OCI-LY7 (cell line): Measurements from ENCODE around the gene VRTN. TPM values are rescaled to one million over a fixed set of nuclear protein-coding genes. Genes with fewer than 3 reads are reported as not detected.

ENCODE experiments used
- Bru-seq: library from RNA; stranded (reverse); fragments of 400-500 nt; gene quantifications from one replicate; lab custom pipeline; 2021; lab: Mats Ljungman, UMichigan
- BruChase-seq, 2 experiments: library from RNA; stranded (reverse); fragments of 400-500 nt; gene quantifications; one replicate each; lab custom pipeline; 2021; lab: Mats Ljungman, UMichigan
- BruUV-seq: library from RNA; stranded (reverse); fragments of 400-500 nt; replicated peaks from 2 replicates; lab custom pipeline; 2021; lab: Mats Ljungman, UMichigan
- CTCF ChIA-PET: fragments of 300-600 bp; sonication (Branson Sonifier 250); formaldehyde crosslinking; loops from one replicate; lab custom pipeline; 2022; ENCODE audit warnings: antibody characterized with exemption; ENCODE audit not compliant: unreplicated experiment; lab: Charles Lee
- POLR2A ChIA-PET: fragments of 300-600 bp; sonication (Branson Sonifier 250); formaldehyde crosslinking; loops from one replicate; lab custom pipeline; 2022; ENCODE audit warnings: antibody characterized with exemption; lab: Charles Lee
- DNase-seq: peaks from one replicate; pipeline ENCODE4 v3.0.0-alpha.2; 2015; ENCODE audit warnings: low spot score
- H2AFZ ChIP-seq: fragments of 200-600 bp; sonication (generic), shearing (Covaris generic); 2 replicates; pipeline ENCODE4 v1.6.1; 2014; ENCODE audit warnings: mild to moderate bottlenecking, antibody characterized with exemption, low read length, moderate library complexity
- H3K27ac ChIP-seq: fragments of 200-600 bp; sonication (generic); 2 replicates; pipeline ENCODE4 v1.5.1; 2014; ENCODE audit warnings: mixed run types, low read depth, mild to moderate bottlenecking, moderate library complexity, low read length, inconsistent platforms; ENCODE audit not compliant: poor library complexity, severe bottlenecking
- H3K36me3 ChIP-seq: fragments of 200-600 bp; sonication (generic); 2 replicates; pipeline ENCODE4 v1.6.1; 2014; ENCODE audit warnings: mild to moderate bottlenecking, antibody characterized with exemption, low read length, moderate library complexity, mixed read lengths; ENCODE audit not compliant: insufficient read depth
- H3K4me1 ChIP-seq: fragments of 200-600 bp; sonication (generic); 2 replicates; pipeline ENCODE4 v1.5.1; 2014; ENCODE audit warnings: mild to moderate bottlenecking, low read length; ENCODE audit not compliant: insufficient read depth, poor library complexity, severe bottlenecking
- H3K4me2 ChIP-seq: fragments of 200-600 bp; sonication (generic); 2 replicates; pipeline ENCODE4 v1.6.1; 2014; ENCODE audit warnings: mild to moderate bottlenecking, low read length
- H3K4me3 ChIP-seq: fragments of 200-600 bp; sonication (generic); 2 replicates; pipeline ENCODE4 v1.5.1; 2014; ENCODE audit warnings: mild to moderate bottlenecking, low read depth, low read length; ENCODE audit not compliant: poor library complexity, severe bottlenecking
- H3K79me2 ChIP-seq: fragments of 200-600 bp; sonication (generic); 2 replicates; pipeline ENCODE4 v1.6.1; 2016; ENCODE audit warnings: low read depth, mild to moderate bottlenecking, low read length, moderate library complexity, mixed read lengths; ENCODE audit not compliant: insufficient read depth
- H3K9me2 ChIP-seq: fragments of 200-600 bp; sonication (generic); 2 replicates; pipeline ENCODE4 v1.6.1; 2016; ENCODE audit warnings: mild to moderate bottlenecking, low read length, mixed read lengths; ENCODE audit not compliant: insufficient read depth
- H3K9me3 ChIP-seq: fragments of 200-600 bp; sonication (generic); 2 replicates; pipeline ENCODE4 v1.6.1; 2014; ENCODE audit warnings: mild to moderate bottlenecking, mixed run types, low read length, mixed read lengths
- H4K20me1 ChIP-seq: fragments of 200-600 bp; sonication (generic); 2 replicates; pipeline ENCODE4 v1.6.1; 2014; ENCODE audit warnings: mild to moderate bottlenecking, antibody characterized with exemption, low read length, moderate library complexity, mixed read lengths; ENCODE audit not compliant: insufficient read depth
- EZH2phosphoT487 ChIP-seq: fragments of 200-600 bp; sonication (generic); IDR thresholded peaks from 2 replicates; pipeline ENCODE4 v1.6.1; 2018; ENCODE audit warnings: low read depth, borderline replicate concordance, mild to moderate bottlenecking, mixed run types, antibody characterized with exemption, low read length, moderate library complexity, mixed read lengths
- intact Hi-C: fragments of 100-400 bp; cut with micrococcal nuclease; formaldehyde crosslinking; loops from one replicate; pipeline ENCODE4 v1.10.0; 2022; ENCODE audit not compliant: unreplicated experiment
- long read RNA-seq: library from polyadenylated mRNA; stranded (forward); transcript quantifications from one replicate; pipeline ENCODE4 v2.0.0, GENCODE V29; 2022
- total RNA-seq, 2 experiments: library from RNA; depleted of rRNA in 1 of 2; stranded (reverse); fragments of >200 nt in 1 of 2; shearing (Covaris generic) in 1 of 2; gene quantifications; 2 replicates each; pipeline ENCODE4 v1.2.3, GENCODE V29; 2014 to 2022
- TF ChIP-seq, protein P1 (sequence below): fragments of 200-600 bp; sonication (generic); conservative IDR thresholded peaks from 2 replicates; pipeline ENCODE4 v1.5.1; 2014; ENCODE audit warnings: mild to moderate bottlenecking, antibody characterized with exemption, low read length, moderate library complexity, mixed read lengths

Gene VRTN, protein sequence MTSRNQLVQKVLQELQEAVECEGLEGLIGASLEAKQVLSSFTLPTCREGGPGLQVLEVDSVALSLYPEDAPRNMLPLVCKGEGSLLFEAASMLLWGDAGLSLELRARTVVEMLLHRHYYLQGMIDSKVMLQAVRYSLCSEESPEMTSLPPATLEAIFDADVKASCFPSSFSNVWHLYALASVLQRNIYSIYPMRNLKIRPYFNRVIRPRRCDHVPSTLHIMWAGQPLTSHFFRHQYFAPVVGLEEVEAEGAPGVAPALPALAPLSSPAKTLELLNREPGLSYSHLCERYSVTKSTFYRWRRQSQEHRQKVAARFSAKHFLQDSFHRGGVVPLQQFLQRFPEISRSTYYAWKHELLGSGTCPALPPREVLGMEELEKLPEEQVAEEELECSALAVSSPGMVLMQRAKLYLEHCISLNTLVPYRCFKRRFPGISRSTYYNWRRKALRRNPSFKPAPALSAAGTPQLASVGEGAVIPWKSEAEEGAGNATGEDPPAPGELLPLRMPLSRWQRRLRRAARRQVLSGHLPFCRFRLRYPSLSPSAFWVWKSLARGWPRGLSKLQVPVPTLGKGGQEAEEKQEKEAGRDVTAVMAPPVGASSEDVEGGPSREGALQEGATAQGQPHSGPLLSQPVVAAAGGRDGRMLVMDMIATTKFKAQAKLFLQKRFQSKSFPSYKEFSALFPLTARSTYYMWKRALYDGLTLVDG
- not detected in 2 replicates for total RNA-seq (2014; rRNA removed; shearing (Covaris generic))
- total RNA-seq (2022) = not detected in 2 replicates
- not detected for Bru-seq, nascent RNA
- BruChase-seq, experiment 1, labeled RNA remaining after a 6-hour chase = not detected
- BruChase-seq, experiment 2, labeled RNA remaining after a 2-hour chase = not detected
- long read RNA-seq = 0 reads

DNA sequence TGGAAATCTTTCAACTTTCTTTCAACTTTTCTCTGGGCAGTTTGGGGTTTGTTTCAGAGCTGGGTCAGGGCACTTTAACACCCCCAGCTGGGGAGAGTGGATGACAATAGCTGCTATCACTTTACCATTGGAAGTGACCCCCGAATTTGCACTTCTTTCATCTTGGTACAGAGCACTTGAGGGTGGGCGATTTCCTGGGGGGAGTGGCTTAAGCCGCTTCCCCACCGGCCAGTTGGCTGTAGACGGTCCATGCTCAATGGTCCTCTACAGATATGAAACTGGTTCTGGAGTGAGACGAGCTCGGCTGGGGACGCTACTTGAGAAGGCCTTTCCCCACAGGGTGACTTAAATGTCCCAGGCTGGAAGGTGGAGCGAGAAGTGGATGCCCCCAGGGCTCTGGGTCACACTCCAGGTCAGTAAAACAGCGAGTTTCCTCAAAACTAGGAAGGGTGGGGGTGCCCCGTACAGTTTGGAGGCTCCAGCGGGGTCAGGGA is at the start of gene VRTN:
TSS of gene VRTN (plus strand) at position 231 of the 494 bp plus-strand sequence. CDS start 8,313 bp downstream, outside the sequence.
- TF ChIP-seq, protein P1, sequence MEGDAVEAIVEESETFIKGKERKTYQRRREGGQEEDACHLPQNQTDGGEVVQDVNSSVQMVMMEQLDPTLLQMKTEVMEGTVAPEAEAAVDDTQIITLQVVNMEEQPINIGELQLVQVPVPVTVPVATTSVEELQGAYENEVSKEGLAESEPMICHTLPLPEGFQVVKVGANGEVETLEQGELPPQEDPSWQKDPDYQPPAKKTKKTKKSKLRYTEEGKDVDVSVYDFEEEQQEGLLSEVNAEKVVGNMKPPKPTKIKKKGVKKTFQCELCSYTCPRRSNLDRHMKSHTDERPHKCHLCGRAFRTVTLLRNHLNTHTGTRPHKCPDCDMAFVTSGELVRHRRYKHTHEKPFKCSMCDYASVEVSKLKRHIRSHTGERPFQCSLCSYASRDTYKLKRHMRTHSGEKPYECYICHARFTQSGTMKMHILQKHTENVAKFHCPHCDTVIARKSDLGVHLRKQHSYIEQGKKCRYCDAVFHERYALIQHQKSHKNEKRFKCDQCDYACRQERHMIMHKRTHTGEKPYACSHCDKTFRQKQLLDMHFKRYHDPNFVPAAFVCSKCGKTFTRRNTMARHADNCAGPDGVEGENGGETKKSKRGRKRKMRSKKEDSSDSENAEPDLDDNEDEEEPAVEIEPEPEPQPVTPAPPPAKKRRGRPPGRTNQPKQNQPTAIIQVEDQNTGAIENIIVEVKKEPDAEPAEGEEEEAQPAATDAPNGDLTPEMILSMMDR = no peak
- no peak for TF ChIP-seq EZH2phosphoT487
- Histone ChIP-seq H3K4me1 (no peaks in the 10 kb centered on the region), H3K4me3 (no peak within 1 kb of the TSS), H4K20me1 (no peaks in the 10 kb centered on the region), H3K36me3 (no peaks in the 10 kb centered on the region), H3K27ac (no peak within 1 kb of the TSS), H3K4me2 (no peak within 1 kb of the TSS), H3K79me2 (no peaks in the 10 kb centered on the region), H3K9me2 (no peaks in the 10 kb centered on the region), H3K9me3 (no peaks in the 10 kb centered on the region), H2AFZ (no peak within 1 kb of the TSS)
- ChIA-PET POLR2A (interaction anchor here (0.7 kb wide), 1 partner anchor 593 kb away, joined by 3 read pairs; no protein-coding TSS in a partner anchor), CTCF (no interaction called here)
- intact Hi-C loops = loop anchor here (10.0 kb wide), 1 partner anchor 487 kb away; no protein-coding TSS in a partner anchor
- no peak for DNase-seq
- no TSS peak for BruUV-seq

DNA sequence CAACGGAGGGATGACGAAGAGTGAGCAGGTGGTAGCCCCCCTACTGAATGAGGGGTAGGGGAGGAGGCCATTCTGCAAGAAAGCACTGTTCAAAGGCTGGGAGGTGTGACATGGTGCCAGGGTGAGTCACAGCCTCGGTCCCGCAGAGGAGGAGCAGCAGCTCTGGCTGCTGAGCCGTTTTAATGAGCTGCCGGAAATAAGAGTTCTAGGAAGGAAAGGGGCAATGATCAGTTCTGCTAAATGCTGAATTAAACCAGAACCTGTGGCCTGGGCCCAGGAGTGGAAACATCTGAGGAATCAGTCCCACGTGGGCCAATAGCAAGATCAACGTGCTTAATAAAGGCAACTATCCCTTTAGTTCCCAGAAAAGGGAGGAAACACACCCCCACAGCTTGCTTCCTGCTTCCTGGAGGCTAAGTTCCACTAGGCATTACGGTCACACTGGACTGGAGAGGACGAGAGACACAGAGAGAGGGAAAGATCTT is 49.2 kb upstream of the VRTN start:
- CTCF ChIA-PET = no interaction called here
- Histone ChIP-seq H3K4me1 (peaks cover 16% of the 10 kb centered on the region), H3K9me3 (no peaks in the 10 kb centered on the region), H3K27ac (no peak overlapping the region), H3K79me2 (peaks cover 23% of the 10 kb centered on the region; the same call in 1 of the 2 replicates), H2AFZ (no peak overlapping the region), H4K20me1 (no peaks in the 10 kb centered on the region), H3K4me2 (no peak overlapping the region), H3K9me2 (no peaks in the 10 kb centered on the region), H3K36me3 (peaks cover 44% of the 10 kb centered on the region), H3K4me3 (no peak overlapping the region)
- TF ChIP-seq, protein P1 = no peak
- no peak for TF ChIP-seq EZH2phosphoT487
- no TSS peak for BruUV-seq
- POLR2A ChIA-PET = interaction anchor here (0.6 kb wide), 1 partner anchor 608 kb away, joined by 3 read pairs; no protein-coding TSS in a partner anchor
- intact Hi-C loops = no loop called here
- no peak for DNase-seq
